Measurements from ENCODE around the gene ACYP2.
"Not testable (repeated sequence)": the region's sequence is repeated elsewhere in the genome, so short reads cannot be mapped to it uniquely, and the experiment has no call there.

Gene ACYP2

GRCh38 chr2:54099370-54099769 is 16.0 kb upstream of the ACYP2 start:
- no peak for DNase-seq (ENCODE audit: low spot score)

GRCh38 chr2:54099829-54100585 is 15.4 kb upstream of the ACYP2 start:
- DNase-seq (ENCODE audit: low spot score), result no peak

GRCh38 chr2:54100772-54101171 is 14.6 kb upstream of the ACYP2 start:
- no peak for DNase-seq (ENCODE audit: low spot score)

DNA sequence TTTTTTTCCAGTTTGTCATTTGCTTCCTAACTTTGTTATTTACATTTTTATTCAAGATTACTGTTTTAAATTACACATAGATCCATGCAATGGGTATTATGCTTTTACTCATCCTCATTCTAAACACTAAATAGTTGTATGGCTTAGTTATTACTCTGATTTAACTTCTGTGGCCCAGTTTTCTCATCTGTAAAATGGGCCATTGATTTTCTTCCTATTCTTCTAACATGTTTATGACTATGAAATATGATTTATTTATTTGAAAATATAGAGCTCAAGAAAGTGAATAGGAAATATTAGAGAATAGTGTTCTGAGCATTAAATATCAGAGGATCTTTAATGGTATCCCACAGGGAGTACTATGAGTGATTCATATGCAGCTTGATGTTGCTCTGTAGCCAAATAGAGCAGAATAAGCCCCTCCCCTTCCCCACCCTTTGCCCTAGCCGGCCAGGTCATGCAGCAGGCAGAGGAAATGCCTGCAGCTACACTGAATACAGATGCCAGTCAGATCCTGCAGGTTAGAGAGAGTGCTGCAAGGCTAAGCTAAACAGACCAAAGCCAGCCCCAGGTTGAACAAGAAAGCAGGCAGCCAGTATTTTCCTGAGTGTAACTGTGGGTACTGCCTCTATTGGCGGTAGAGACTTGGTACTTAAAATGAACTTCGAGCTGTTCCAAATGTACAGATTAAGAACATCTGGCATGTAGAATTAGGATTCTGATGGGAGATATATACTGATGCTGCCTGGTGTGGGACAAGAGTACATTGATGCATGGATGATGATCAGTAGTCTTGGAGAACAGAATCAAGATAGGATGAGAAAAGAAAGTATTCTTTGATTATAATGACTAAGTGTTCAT is 11.7 kb upstream of the ACYP2 start:
- no peak for DNase-seq (ENCODE audit: low spot score)

GRCh38 chr2:54106631-54107454 is 8.6 kb upstream of the ACYP2 start:
- DNase-seq (ENCODE audit: low spot score), result peak; percentile 86

- no peak for DNase-seq (ENCODE audit: low spot score)
Observed at GRCh38 chr2:54107455-54107764, 8.0 kb upstream of the ACYP2 start.

DNA sequence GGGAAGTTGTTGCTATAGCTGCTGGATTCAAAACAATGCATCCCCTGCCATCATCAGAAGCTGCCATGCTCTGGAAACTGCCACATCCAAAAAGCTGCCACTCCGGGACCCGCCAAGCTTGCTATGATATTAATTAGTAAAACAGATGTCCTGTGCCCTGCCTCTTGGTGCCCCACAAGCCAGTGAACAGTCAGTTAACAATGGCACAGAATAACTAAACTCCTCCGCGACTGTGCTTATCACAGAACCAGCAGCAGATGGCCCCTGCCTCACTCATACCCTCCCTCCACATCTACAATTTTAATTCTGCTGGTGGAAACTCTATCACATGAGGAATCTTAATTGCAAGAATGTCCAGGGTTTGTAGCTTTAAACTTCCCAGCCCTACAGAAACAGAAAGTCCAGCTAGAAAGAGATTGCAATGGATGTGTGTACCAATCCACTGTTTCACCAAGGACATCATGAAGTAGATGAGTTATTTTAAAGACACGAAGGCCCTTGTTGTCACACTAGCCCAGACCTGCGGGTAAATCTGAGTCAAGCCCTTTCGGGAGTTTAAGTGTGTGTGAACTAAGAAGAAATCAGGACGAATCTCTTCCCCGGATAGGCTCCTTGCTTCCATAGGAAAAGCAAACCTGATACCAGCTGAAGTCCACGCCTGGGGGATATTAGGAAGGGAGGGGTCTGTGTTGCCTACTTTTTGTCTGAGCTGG is 7.4 kb upstream of the ACYP2 start:
- peak; percentile 76 for DNase-seq (ENCODE audit: low spot score)

DNA sequence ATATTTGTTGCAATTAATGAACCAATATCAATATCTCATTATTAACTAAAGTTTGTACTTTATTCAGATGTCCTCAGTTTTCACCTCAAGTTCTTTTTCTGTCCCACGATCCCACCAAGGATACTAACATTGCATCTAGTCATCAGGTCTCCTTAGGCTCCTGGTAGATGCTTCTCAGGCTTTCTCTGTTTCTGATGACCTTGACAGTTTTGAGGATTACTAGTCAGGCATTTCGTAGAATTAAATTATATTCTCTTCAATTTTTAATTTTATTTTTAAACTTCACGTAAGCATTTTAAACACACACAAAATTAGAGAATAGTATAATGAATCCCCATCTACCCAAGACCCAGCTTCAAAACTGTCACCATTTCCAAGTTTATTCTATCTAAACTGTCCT is 5.6 kb upstream of the ACYP2 start:
- no peak for DNase-seq (ENCODE audit: low spot score)

DNA sequence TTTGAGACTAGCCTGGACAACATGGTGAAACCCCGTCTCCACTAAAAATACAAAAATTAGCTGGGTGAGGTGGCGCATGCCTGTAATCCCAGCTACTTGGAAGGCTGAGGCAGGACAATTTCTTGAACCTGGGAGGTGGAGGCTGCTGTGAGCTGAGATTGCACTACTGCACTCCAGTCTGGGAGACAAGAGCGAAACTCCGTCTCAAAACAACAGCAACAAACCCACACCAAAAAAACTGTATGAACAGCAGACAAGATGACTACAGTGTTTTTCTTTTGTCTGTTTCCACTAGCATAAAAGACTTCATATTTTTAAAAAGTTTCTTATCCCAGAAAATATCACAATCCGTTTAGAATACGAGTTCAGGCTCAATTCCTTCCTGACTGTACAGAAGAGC is 936 bp upstream of the ACYP2 start:
- not testable (repeated sequence) for DNase-seq (ENCODE audit: low spot score)

GRCh38 chr2:54114936-54115283 is 505 bp upstream of the ACYP2 start:
- no peak for DNase-seq (ENCODE audit: low spot score)

DNA sequence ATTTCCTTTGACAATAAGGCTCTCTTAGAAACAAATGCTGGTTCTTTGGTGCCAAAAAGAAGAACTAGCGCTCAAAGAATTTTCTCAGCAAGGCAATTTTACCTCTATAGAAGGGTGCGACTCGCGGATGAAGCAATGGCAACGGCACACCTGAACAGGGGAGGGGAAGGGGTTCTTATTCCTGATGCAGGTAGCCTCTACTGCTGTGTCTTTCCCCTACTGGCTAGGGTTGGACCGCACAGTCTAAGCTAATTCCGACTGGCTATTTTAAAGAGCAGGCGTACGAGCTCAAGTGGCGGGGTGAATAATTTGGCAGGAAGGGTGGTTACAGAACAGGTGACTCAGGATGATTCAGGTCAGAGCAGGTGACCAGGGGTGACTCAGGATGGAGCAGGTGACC is 1.2 kb downstream of the ACYP2 start:
- not testable (repeated sequence) for DNase-seq (ENCODE audit: low spot score)

DNA sequence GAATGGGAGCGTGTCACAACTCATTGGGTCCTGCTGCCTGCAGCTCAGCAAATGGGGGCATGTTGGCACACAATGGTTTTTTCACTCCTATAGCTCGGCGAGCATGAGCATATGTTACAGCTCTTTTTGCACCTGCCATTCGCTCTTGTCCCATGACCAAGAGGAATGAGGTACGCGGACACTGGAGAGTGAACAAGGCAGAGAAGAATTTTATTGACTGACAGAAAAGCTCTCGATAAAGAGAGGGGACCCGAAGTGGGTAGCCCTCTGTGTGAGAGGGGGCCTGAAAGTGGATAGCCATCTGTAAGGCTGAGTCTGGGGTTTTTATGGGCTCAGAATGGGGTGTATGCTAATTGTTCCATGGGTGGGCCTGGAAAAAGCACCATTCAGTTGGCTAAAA is 5.5 kb downstream of the ACYP2 start:
- no peak for DNase-seq (ENCODE audit: low spot score)

DNA sequence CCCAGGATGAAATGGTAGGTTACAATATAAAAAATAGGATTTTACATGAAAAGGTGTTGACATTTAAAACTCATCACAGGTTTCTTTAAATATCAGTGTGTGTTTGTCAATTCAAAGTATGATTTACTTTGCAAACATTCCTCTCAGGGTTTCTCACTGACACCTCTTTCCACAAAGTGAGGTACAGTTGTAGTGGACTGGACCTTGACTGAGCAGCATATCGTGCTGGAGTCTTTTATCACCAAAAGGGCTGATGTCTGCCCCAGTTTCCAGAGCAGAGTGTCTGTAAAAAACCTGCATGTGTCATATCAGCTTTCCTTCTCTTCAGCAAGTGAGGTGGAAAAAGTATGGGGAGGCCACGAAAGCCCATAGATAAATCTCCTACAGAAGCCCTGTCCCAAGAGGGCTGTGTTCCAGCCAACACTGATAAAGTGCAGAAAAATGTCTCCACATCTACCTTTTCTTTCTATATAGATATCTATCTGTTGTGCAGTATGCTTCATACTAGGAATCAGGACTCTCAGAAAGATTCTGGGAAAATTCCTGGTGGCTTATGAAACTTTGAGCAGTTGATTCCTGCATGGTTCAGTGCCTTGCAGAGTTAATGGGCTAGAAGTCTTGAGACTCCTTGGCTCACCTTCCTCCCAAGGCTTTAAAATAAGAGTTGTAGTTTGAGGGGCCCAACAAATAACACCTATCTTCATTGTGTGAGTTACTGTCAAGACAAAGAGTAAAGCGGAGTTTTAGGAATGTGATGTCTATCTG is 6.9 kb downstream of the ACYP2 start:
- no peak for DNase-seq (ENCODE audit: low spot score)

GRCh38 chr2:54122939-54123338 is 7.5 kb downstream of the ACYP2 start:
- DNase-seq (ENCODE audit: low spot score), result peak; percentile 42

GRCh38 chr2:54127174-54127573 is 11.8 kb downstream of the ACYP2 start:
- DNase-seq (ENCODE audit: low spot score), result not testable (repeated sequence)

DNA sequence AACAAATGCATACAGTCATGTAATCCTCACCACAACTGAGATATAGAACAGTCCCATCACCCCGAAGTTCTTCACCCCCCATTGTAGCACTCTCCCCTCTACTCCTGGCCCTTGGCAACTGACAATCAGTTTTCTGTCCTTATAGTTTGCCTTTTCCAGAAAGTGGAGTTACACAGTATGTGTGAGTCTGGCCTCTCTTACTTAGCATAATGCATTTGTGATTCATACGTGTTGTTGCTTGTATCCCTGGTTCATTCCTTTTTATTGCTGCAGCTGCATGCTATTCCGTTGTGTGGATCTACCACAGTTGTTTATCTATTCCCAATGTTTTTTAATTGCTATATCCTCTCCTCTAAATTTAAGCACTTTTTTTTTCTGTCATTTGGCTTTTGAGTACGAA is 17.6 kb downstream of the ACYP2 start:
- DNase-seq (ENCODE audit: low spot score), result no peak

- DNase-seq (ENCODE audit: low spot score), result no peak
Observed at GRCh38 chr2:54139210-54139609, 23.8 kb downstream of the ACYP2 start.

- no peak for DNase-seq (ENCODE audit: low spot score)
Observed at GRCh38 chr2:54143780-54144179, 28.4 kb downstream of the ACYP2 start.

DNA sequence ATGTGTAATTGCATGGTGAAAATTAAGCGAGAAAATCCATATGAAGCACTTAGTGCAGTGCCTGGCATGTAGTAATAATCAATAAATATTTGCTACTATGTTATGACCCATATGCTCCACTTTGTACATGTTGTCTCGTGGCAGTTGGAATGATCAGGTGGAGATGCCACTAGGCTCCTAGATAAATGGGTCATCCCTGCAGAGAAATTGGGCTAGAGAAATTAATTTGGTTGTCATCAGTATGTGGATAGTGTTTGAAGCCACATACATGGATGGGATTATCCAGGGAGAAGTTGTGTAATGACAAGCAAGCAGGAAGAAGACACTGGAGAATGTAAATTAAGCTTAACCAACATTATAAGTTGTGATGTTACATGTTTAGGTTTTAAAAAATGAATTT is 33.0 kb downstream of the ACYP2 start:
- no peak for DNase-seq (ENCODE audit: low spot score)

DNA sequence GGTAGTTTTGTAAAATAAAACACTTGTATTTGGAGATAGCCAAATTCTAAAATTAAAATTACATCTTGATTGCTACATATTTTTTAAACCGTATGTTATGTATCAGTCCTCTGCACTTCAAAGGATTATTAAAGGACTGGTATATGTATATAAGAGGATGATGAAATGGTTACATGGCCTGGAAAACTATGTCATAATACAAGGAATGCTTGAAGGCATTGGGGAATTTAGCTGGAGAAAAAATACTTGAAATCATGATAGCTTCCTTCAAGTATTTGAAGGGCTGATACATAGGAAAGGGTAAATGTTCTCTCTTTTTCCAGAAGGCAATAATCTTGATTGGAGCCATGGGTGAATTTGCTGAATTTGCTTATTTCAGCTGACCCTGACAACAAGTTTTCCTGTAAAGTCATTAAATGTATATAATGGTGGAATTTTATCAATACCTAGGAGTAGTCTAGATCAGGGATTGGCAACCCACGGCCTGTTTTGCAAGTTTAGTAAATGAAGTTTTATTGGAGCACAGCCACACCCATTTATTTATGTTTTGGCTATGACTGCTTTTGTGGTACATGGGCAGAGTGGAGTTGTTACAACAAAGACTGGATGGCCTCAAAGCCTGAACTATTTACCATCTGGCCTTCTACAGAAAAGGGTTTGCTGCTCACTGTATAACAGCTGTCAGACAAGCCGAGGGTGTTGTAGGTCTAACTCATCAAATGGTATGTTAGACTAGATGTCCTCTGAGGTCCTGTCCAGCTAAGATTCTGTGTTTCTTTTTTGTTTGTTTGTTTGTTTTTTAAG is 34.4 kb downstream of the ACYP2 start:
- DNase-seq (ENCODE audit: low spot score), result no peak

DNA sequence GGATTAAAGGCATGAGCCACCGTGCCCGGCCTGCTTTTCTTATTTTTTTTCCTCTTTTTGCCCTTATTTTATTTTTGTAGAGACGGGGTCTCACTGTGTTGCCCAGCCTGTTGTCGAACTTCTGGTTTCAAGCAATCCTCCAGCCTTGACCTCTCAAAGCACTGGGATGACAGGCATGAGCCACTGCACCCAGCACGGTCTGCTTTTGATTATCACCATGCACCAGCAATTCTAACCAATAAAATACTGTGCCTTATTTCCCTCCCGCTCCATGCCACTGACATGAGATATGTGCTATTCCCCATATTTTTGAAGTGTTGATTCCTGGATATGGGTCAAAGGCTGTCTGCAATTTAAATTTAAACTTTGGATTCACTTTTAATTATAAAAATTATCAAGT is 42.9 kb downstream of the ACYP2 start:
- DNase-seq (ENCODE audit: low spot score), result no peak

All from Ammon's horn (tissue), 1 donor.